HG03280 (cell line): ENCODE results near the gene RWDD3.

Experiments
- ATAC-seq: cut with Tn5 transposase; IDR thresholded peaks from one replicate; pipeline ENCODE4 v1.9.1; 2021; ENCODE audit warnings: mild to moderate bottlenecking, moderate library complexity; ENCODE audit not compliant: unreplicated experiment

RWDD3 gene

DNA sequence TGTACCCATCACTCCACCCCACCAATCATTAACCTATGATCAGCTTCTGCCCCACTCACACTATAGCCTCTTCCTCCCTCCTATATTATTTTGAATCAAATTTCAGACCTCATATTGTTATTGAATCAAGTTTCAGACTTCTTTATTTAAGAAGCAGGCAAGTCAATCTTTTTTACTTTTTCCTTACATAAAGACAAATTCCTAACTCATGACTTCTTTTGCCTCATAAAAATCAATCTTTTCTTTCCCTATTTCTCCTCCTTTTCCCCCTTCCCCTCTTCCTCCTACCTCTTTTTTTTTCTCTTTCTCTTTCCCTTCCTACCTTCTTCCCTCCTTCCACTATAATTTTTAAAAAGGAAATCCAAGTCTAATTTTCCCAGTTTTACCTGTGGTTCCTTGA lies 4.3 kb upstream of the RWDD3 start:
- no peak for ATAC-seq

DNA sequence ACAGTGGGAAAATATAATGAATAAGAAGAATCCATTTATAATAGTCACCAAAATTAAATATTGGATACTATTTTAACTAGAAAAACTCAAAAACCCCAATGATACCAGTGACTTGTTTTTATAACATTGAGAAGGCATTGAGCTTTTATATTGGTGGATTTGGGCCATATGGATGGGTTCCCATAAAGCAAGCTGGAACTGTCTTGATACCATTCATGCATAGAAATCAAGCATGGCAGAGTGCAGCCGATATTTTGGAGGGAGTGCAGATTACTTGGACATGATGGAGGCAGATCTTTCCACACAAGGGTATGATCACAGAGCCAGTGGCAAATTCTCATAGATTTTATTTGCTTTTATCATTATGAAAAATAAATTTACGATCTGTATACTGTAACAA lies 3.8 kb upstream of the RWDD3 start:
- ATAC-seq, result no peak

DNA sequence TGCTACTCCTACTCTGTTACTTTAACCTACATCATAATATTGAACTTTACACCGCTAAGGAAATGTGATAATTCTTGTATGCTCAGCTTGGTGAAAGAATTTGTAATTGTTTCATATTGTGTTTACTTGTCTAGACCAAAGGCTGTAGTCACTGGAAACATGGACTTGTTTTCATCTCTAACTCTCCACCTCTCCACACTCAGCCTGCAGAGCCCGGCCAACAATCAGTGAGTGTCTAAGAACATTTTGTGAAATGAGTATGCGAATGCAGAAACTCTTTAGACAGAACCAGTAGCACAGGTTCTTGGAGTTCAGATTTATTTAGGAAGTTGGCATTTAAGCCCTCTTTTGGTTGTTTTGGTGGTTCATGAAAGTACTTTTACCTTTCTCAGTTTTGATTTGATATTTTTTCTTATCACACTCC lies 3.2 kb upstream of the RWDD3 start:
- ATAC-seq, result no peak

DNA sequence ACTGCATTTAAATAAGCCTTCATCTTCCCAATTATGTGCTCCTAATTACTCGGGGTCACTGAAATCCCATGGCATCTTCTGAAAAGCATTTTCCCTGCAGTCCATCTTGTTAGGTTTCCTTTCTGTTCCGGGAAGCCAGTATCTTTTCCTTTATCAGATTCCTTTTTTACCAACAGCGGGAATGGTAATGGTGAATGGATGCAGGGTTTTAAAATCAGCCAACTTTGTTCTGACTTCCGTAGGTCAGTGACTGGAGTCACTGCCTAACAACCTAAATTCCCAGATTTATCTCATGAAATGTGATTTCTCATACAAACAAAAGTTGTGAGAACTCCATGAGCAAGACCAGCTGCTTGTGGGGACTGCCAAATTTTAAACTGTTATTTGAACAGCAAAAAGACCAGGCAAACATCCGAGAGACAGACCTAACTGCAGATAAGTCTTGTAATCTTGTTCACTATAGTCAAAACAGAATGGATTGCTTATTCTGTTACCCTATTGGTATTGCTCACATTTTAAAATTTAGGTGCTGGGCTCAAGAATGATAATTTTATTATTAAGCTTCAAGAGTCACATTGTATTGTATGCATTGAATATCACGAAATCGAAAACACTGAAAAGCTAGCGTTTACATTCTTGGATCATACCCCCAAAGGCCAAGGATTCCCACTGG lies 1.2 kb upstream of the RWDD3 start:
- ATAC-seq, result no peak

DNA sequence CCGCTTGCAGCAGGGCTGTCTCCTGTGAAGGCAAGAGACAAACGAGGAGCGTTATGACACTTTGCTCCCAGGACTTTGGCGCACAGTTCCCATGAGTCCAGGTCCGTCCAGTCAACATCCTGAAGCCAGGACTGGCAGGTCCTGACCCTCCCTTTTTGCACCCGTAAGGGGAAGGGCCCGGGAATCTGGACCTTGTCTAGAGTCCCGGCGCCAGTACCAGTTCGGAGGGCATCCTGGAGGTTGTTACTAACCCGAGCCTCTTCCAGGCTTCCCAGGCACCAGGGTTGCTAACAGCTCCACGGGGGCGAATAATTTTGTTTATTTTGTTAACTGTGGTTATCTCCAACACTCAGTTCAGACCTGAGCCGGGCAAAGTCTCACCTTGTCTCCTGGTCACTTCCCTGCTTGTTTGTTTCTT lies 682 bp upstream of the RWDD3 start:
- ATAC-seq, result no peak

DNA sequence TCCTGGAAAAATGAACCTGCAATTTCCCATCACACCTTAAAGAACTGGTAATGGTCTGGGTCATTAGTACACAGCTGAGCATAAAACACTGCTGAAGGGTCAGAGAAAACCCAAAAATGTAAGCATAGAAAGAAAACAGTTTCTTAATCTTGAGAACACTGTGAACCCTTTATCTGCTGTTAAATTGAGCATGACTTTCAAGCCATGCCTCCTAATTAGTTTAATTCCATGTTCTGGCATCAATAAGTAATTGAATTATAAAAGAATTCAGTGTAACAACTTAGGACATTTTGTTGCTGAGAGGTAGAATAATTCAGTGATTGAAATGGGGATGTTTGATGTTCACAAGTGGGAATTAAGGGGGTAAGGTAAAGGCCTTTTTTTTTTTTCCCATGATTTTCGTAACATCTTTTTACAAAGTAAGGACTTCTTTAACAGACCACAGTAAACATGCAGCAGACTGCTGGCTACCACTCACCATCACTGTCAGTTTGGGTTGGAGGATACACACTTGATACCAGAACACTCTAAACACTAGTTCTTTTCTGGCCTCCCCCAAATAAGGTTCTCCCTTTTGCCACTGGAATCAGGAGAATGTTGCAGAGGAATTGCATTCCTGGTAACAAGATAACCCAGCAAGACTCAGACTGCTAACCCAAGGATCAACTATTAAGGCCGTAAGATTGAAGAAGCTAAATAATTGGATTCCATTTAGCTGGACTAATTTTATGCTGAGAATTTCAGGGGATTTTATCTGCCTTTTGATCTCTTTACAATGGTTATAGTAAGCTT lies 3.0 kb downstream of the RWDD3 start:
- ATAC-seq, result no peak

DNA sequence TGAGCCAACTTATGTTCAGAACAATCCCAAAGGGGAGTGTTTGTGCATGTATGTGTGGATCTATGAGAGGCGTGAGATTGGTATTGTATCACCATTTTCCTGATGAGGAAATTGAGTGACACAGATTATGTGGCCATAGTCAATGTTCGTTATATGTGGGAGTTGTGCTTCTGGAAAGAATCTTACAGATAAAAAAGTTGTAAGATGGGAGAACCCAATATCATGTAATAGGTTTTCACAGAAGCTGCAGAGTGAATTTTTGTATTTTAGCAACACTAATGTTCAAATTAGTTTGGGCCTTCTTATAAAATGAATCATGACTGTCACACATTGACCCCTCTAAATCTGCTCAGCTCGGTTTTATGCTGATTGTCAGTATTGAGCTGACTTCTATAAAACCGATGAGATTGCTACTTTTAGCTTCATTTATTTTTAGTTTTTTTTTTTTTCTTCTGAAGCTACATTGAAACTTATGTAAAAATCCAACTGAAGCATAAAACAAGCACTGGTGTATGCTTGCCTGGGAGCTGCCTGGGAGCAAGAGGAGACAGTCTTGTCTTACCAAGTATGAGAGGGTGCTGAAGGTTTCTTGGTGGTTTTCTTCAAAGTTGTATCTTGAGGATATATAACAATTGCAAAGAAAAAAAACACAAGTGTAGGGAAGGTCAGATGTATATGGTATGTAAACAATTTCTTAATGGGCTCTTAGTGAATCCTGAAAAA lies 4.1 kb downstream of the RWDD3 start:
- ATAC-seq, result no peak

DNA sequence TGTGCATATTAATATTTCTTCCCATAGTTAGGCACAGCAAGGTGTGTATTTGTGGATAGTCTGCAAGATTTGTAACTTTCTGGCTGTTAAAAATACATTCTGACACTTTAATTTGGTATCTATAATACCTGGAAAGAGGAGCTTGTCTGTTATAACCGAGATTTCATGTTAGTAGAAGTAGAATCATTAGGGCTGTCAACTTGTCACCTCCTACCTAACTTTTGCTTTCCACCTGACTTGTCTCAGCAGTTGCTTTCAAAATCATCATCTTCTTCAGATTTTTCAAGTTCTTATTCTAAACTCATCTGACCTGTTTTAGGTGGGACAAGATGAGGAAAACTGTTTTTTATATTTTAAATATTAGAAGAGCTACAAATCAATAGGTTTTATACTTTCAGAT lies 11.0 kb downstream of the RWDD3 start:
- no peak for ATAC-seq

DNA sequence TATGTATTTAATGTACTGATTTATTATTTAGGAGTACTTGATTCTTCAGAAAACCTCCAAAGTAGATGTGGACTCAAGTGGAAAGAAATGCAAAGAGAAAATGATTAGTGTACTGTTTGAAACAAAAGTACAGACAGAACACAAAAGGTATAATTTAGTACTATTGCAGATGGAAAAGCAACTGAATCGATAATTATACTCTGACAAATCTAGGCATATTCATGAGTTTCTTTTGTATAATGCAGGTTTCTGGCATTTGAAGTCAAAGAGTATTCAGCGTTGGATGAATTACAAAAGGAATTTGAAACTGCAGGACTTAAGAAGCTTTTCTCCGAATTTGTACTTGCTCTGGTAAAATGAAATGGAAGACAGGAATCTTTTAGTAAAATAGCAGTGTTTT lies 12.5 kb downstream of the RWDD3 start:
- no peak for ATAC-seq

DNA sequence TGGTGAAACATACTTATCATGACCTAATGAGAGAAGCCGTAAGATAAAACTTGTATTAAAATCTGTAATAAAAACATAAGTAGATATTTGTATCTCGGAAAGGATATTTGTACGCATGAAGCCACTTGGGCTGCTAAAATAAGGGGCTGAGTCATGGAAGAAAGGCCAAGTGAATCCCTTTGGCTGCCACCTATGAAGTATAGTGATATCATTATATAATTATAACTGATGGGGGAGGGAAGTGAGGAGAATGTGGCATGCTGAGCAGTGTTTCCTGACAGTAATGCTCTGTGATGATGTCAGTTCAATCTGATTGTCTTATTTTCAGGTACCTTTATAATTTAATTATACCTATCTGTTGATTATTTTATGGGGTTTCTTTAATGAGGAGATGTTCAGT lies 13.6 kb downstream of the RWDD3 start:
- no peak for ATAC-seq

DNA sequence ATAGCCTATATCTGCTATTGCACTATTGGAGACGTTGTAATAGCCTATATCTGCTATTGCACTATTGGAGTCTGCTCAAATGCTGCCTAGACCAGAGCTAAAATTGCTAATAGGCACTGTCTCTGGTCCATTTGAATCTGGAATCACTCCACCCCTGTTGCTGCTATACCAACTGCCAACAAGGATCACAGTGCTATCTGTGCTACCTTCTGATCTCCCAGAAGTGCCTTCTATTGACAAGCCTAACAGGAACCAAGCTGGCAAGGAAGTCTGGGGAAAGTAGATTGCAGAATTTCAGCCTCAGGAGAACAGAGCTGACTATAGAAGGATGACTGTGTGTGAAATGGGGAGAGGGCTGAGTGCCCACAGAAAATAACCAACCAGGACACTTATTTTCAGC lies 15.9 kb downstream of the RWDD3 start:
- no peak for ATAC-seq

DNA sequence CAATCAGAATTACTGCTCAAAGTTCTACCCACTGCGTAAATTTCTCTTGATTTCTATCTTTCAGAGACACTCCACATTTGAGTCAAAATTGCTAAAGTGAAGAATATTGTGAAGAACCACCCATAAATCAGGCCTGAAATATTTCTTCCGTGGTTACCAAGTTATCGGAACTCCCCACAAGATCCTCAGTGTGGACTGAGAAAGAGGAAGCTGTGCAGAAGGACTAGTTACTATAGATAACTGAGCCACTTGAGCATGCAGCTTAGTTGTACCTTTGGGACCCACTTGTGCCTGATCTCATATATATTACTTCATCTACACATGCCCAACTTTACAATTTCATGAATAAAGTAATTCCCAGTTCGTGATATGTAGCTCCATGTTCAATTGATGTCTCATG lies 18.4 kb downstream of the RWDD3 start:
- ATAC-seq, result no peak

DNA sequence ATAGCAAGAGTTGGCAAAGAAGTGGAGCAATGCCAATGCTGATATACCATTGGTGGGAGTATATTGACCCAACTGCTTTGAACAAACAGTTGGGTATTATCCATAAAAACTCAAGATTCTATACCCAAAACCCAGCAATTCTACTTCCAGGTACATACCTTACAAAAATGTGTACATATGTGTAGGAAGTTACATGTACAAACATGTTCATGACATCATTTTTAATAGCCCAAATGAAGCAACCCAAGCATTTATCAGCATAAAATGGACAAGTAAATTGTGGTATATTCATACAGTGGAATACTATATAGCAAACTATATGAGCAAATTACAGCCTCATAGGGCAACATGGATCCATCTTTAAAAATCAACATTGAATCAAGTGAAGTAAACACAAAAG lies 20.9 kb downstream of the RWDD3 start:
- no peak for ATAC-seq

DNA sequence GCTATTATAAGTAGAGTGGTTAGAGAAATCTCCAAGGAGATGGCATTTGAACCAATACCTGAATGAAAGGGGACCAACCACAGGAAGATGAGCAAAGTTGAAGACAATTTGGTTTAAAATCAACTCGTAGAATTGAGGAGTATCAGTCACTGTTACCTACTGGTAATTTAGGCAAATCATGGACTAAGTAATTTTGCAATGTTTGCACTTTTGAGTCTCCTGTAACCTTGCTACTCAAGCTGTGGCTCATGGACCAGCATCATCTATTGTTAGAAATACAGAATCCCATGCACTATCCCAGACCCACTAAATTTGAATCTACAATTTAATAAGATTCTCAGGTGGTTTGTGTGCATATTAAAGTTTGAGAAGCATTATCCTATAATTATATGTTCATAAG lies 21.8 kb downstream of the RWDD3 start:
- no peak for ATAC-seq

DNA sequence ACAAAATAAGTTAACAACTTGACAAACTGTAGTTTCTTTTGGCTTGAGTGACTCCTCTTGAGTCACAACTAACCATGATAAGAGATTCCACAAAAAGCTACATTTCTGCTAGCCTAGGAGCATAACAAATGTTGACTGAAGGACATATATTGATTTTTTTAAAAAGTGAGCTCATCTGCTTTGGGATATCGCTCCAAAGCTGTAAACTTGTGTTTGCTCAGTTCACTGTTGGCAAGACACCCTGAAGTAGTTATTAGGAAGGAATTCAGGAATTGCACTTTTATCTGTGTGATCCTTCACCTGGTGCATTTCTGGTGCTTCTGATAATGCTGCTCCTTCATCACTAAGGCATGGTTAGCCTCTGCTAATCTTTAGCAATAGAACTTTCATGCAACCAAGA lies 23.7 kb downstream of the RWDD3 start:
- ATAC-seq, result no peak

DNA sequence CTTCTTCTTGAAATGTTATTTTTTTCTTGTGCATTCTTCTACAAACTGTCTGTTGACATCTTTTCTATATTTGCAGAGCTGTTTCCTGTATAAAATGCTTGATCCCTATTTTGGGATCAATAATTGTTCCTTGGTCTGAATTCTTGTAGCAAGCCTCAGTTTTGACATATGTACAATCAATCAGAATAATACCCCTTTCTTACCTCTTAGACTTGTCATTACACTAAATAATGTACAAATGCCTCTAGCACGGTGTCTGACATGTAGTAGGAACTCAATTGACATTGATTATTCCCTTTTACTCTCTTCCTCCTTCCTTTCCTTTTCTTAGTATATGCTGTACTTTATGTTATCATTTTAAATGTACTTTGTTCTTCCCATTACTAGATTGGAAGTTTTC lies 25.2 kb downstream of the RWDD3 start:
- ATAC-seq, result no peak

DNA sequence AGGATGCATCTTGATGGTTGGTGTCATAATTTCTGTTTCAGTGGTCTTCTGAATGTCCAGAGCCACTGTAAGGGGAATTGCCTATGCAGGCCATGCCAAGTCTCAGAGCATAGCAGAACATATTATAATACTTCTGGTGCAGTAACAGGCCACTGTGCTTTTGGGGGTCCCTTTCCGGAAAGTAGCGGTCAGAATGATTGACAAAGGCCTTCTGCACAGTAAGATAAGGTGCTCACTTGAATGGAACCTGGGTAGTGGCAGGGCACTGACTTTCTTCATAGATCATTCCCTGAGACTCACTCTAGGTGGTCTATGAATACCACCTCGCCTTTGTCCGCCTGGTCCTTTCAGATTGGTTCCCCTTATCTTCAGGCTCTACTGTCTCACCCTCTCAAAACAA lies 28.9 kb downstream of the RWDD3 start:
- no peak for ATAC-seq

DNA sequence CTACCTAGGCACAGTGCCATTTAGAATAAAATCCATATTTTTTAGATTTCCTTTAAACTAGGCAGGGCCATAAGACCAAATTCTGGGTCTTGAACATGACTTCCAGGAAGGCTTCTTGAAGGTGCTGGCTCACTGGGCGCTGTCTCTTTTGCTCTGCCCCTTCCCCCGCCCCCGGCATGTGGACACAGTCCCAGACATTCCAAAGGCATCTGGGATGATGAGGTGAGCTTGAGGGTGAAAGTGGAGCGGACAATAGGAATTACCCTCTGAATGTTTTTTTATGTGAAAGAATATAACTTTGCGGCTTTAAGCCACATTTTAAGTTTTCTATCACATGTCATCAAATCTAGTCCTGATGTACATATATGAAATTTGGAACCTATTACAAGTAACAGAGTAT lies 29.4 kb downstream of the RWDD3 start:
- no peak for ATAC-seq

DNA sequence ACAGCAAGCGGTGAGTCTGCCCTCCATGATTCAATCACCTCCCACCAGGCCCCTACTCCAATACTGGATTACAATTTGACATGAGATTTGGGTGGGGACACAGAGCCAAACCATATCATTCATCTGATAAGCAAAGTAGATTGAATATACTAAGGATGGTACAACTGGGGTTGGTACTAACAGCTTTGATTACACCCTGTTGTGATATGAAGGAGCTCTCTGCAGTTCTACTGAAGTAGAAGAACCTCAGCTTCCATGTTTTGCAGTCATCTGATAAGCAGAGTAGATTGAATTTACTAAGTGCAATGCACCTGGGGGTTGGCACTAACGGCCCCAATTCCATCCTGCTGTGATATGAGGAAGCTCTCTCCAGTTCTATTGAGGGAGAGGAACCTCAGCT lies 31.1 kb downstream of the RWDD3 start:
- no peak for ATAC-seq

DNA sequence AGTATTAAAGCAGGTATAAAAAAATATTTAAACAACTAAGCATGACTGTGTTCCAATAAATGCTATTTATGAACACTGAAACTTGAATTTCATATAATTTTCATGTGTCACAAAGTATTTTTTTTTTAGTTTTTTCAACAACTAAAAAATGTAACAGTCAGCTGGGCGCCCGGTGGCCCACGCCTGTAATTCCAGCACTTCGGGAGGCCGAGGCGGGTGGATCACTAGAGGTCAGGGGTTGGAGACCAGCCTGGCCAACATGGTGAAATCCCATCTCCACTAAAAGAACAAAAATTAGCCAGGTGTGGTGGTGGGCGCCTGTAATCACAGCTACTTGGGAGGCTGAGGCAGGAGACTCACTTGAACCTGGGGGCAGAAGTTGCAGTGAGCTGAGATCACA lies 42.4 kb downstream of the RWDD3 start:
- no peak for ATAC-seq

DNA sequence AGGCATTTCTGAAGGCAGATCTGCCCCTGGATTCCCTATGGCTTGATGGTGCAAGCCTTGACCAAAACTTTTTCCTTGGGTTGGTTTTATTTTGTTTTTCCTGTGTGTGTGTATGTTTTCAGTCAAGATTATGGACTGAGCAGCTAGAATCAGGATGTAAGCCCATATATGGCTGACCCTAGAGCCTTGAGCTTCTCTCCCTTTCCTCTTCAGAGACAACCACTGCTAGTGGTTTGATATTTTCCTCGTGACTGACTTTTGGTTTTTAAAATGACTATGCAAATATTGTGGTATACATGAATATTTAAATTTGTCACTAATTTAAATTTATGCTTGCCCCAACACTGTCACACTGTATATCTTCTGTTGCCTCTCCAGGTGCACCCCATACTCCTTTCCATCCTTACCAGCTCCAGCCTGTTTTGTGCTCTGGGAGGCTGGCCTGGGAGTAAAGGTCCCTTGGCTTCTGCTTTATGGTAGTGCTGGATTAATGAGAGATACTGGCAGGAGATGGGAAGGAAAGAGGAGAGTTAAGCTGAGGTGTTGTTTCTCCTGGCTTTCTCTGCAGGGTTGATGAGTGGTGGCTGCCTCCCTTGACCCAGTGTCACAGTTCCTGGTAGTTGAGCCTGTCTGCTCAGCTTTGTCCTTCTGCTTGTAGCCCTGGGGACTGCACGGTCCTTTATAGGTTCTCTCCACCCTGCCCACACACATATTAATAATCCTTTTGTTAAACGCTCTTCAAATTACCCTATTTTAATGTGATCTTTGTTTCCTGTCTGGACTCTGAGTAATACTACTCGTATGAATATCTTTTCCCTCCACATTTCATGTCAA lies 44.4 kb downstream of the RWDD3 start:
- ATAC-seq, result peak; percentile 70
